Trophoblast cell (in vitro differentiated cells and primary cell): ENCODE results near the gene PTAFR. TPM values are rescaled to one million over a fixed set of nuclear protein-coding genes. Genes with fewer than 3 reads are reported as not detected.

ENCODE experiments used
- DNase-seq, 2 donors: peaks; one replicate each; pipeline ENCODE4 v3.0.0-alpha.2; 2016
- H2AFZ ChIP-seq: 2 replicates; pipeline ENCODE4 v1.6.1; 2013; ENCODE audit warnings: low read length, moderate library complexity, mild to moderate bottlenecking; ENCODE audit not compliant: insufficient read depth, poor library complexity
- H2AK5ac ChIP-seq: 2 replicates; pipeline ENCODE4 v1.6.1; 2013; ENCODE audit warnings: mild to moderate bottlenecking, low read length
- H2BK120ac ChIP-seq: 2 replicates; pipeline ENCODE4 v1.6.1; 2013; ENCODE audit warnings: low read length, mild to moderate bottlenecking, moderate library complexity; ENCODE audit not compliant: insufficient read depth, poor library complexity
- H2BK12ac ChIP-seq: 2 replicates; pipeline ENCODE4 v1.6.1; 2013; ENCODE audit warnings: mild to moderate bottlenecking, low read length, moderate library complexity
- H2BK5ac ChIP-seq: 2 replicates; pipeline ENCODE4 v1.6.1; 2013; ENCODE audit warnings: low read length, low read depth, moderate library complexity, mild to moderate bottlenecking; ENCODE audit not compliant: poor library complexity
- H3K14ac ChIP-seq: 2 replicates; pipeline ENCODE4 v1.6.1; 2013; ENCODE audit warnings: mild to moderate bottlenecking, low read length
- H3K18ac ChIP-seq: 2 replicates; pipeline ENCODE4 v1.6.1; 2013; ENCODE audit warnings: mild to moderate bottlenecking, low read length
- H3K23ac ChIP-seq: 2 replicates; pipeline ENCODE4 v1.6.1; 2013; ENCODE audit warnings: low read length
- H3K27ac ChIP-seq: 2 replicates; pipeline ENCODE4 v1.5.1; 2013; ENCODE audit warnings: low read depth, mild to moderate bottlenecking, inconsistent platforms, low read length, moderate library complexity
- H3K27me3 ChIP-seq: 2 replicates; pipeline ENCODE4 v1.6.1; 2013; ENCODE audit warnings: inconsistent platforms, mild to moderate bottlenecking, low read length, moderate library complexity; ENCODE audit not compliant: insufficient read depth
- H3K36me3 ChIP-seq, 2 experiments: 1 replicate in 1 of 2; 2 replicates in 1 of 2; pipeline ENCODE4 v1.6.1; 2013; ENCODE audit warnings: low read length in 2 of 2, mild to moderate bottlenecking in 2 of 2, moderate library complexity in 1 of 2; ENCODE audit not compliant: insufficient read depth in 2 of 2, control insufficient read depth in 1 of 2
- H3K4ac ChIP-seq: 2 replicates; pipeline ENCODE4 v1.6.1; 2013; ENCODE audit warnings: low read depth, mild to moderate bottlenecking, low read length, moderate library complexity
- H3K4me1 ChIP-seq, 2 experiments: 1 replicate in 1 of 2; 2 replicates in 1 of 2; pipeline ENCODE4 v1.6.1; 2013; ENCODE audit warnings: low read length in 2 of 2, mild to moderate bottlenecking in 2 of 2, moderate library complexity in 1 of 2; ENCODE audit not compliant: insufficient read depth in 2 of 2, control insufficient read depth in 1 of 2
- H3K4me2 ChIP-seq: 2 replicates; pipeline ENCODE4 v1.6.1; 2013; ENCODE audit warnings: inconsistent platforms, mild to moderate bottlenecking, low read length, moderate library complexity
- H3K4me3 ChIP-seq: 2 replicates; pipeline ENCODE4 v1.5.1; 2013; ENCODE audit warnings: mild to moderate bottlenecking, low read depth, low read length, inconsistent platforms
- H3K79me1 ChIP-seq: one replicate; pipeline ENCODE4 v1.6.1; 2013; ENCODE audit warnings: low read length
- H3K79me2 ChIP-seq: 2 replicates; pipeline ENCODE4 v1.6.1; 2013; ENCODE audit warnings: low read length, mild to moderate bottlenecking; ENCODE audit not compliant: control insufficient read depth, insufficient read depth, poor library complexity
- H3K9ac ChIP-seq: 2 replicates; pipeline ENCODE4 v1.6.1; 2013; ENCODE audit warnings: mild to moderate bottlenecking, low read length
- H3K9me3 ChIP-seq: 2 replicates; pipeline ENCODE4 v1.6.1; 2013; ENCODE audit warnings: low read depth, mild to moderate bottlenecking, control low read depth, inconsistent platforms, low read length; ENCODE audit not compliant: insufficient read depth
- H4K12ac ChIP-seq: 2 replicates; pipeline ENCODE4 v1.6.1; 2013; ENCODE audit warnings: low read depth, mild to moderate bottlenecking, low read length, moderate library complexity
- H4K8ac ChIP-seq: 2 replicates; pipeline ENCODE4 v1.6.1; 2013; ENCODE audit warnings: low read depth, mild to moderate bottlenecking, low read length, moderate library complexity
- H4K91ac ChIP-seq: one replicate; pipeline ENCODE4 v1.6.1; 2013; ENCODE audit warnings: low read depth, mild to moderate bottlenecking, low read length, moderate library complexity
- WGBS: extraction: QIAGEN DNeasy Blood & Tissue Kit; methylation state at CpG from one replicate; pipeline ENCODE4 v1.1.7; 2013; ENCODE audit warnings: missing lambda C conversion rate; ENCODE audit not compliant: insufficient read length, insufficient coverage; ENCODE audit errors: extremely low coverage; 5-methylcytosine and 5-hydroxymethylcytosine counted together
- polyA plus RNA-seq: library from polyadenylated mRNA; stranded (reverse); fragments of 200-250 nt; gene quantifications from 2 replicates; pipeline ENCODE4 v1.2.3, GENCODE V29; 2013

PTAFR gene, protein sequence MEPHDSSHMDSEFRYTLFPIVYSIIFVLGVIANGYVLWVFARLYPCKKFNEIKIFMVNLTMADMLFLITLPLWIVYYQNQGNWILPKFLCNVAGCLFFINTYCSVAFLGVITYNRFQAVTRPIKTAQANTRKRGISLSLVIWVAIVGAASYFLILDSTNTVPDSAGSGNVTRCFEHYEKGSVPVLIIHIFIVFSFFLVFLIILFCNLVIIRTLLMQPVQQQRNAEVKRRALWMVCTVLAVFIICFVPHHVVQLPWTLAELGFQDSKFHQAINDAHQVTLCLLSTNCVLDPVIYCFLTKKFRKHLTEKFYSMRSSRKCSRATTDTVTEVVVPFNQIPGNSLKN
- 0.08 and 0.11 TPM in 2 replicates for polyA plus RNA-seq

DNA sequence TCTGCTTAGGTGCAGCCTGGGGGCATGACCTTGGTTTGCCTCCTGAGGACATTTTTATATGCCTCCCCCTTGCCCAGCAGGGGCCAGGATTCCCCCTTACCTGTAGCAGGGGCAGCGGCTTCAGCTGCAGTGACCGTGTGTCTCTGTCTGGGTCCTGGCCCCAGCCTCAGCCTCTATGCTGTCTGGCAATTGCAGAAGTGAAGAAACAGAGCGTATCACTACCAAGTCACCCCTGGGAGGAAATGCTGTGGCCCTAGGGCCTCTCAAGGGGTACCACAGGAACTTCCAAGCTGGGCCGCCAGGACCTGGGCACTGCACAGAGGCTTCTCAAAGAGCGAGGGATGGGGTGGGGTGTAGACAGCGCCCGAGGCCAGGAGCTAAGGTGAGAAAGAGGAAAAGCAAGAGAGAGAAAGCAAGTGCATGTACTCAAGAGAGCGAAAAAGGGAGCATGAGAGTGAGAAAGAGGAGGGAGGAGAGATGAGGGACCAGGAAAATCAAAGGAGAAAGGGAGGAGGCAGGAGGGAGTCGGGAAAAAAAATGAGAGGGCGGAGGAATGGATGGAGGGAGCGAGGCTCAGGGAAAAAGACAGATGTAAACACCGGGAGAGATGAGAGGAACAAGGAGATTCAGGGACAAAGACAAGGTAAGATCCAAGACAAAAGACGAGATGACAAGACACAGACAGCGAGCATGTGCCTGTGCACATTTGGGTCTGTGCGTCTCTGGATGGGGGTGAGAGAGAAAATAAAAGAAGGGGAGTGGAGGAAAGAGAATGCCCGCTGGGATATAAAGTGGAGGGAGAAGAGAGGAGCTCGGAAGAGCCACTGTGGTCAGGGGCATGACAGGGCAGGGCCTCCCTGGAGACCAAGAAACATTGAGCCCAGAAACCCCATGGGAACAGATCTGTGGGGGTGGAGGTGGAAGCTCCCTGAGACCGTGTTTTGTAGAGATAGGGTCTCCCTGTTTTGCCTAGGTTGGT is at the start of gene PTAFR:
Gene PTAFR (minus strand): TSS at position 199 of the 979 bp plus-strand sequence. CDS start 25,669 bp downstream, outside the sequence.
- 100% methylated on average over 2 of the region's 18 CpGs for WGBS
- H2BK12ac ChIP-seq: no peak within 1 kb of the TSS
- no peak within 1 kb of the TSS for H2AFZ ChIP-seq

DNA sequence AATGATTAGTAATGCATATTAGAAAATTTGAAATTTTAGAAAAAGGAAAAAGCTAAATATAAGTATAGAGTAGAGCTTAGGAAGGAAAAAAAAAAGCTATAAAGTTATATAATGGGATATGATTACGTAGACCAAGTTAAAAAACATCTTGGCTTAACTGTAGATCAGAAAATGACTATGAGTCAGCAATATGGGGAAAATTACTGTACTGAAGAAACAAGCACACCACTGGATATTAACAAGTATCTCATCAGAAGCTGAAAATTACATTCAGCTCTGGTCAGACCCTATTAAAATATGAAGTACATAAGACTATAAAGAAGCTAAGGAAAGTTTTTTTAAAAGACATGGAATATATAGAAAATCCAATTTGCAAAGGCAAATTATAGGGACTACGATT is 36.8 kb upstream of the PTAFR start:
- H3K23ac ChIP-seq: no peak overlapping the region
- H2BK120ac ChIP-seq: no peak overlapping the region
- H3K4me1 ChIP-seq: no peaks in the 10 kb centered on the region
- H3K9me3 ChIP-seq: no peaks in the 10 kb centered on the region
- no peak overlapping the region for H3K4me3 ChIP-seq
- H3K4me2 ChIP-seq: no peak overlapping the region
- no peak overlapping the region for H2BK5ac ChIP-seq
- DNase-seq: no peak
- WGBS: no CpG with 5 or more reads among the region's 2 CpGs
- H3K79me2 ChIP-seq: no peaks in the 10 kb centered on the region
- H4K91ac ChIP-seq: no peak overlapping the region
- no peak overlapping the region for H2AFZ ChIP-seq
- no peak overlapping the region for H3K27ac ChIP-seq
- H2AK5ac ChIP-seq: no peak overlapping the region
- peaks cover 14 to 21% of the 10 kb centered on the region in 2 experiments for H3K36me3 ChIP-seq
- H3K4ac ChIP-seq: no peak overlapping the region
- no peaks in the 10 kb centered on the region for H3K27me3 ChIP-seq
- no peaks in the 10 kb centered on the region for H3K79me1 ChIP-seq
- H2BK12ac ChIP-seq: no peak overlapping the region
- no peak overlapping the region for H3K18ac ChIP-seq
- H4K8ac ChIP-seq: no peak overlapping the region
- no peak overlapping the region for H3K14ac ChIP-seq
- H3K9ac ChIP-seq: no peak overlapping the region
- no peak overlapping the region for H4K12ac ChIP-seq

More for the DNA sequence above, at the start of gene PTAFR:
- Histone ChIP-seq H4K8ac (no peak within 1 kb of the TSS), H3K4me2 (no peak within 1 kb of the TSS), H3K79me1 (no peaks in the 10 kb centered on the region), H3K18ac (no peak within 1 kb of the TSS), H3K4me3 (no peak within 1 kb of the TSS), H3K27ac (no peak within 1 kb of the TSS), H3K23ac (no peak within 1 kb of the TSS), H2AK5ac (no peak within 1 kb of the TSS), H3K9ac (no peak within 1 kb of the TSS), H3K27me3 (no peaks in the 10 kb centered on the region), H3K9me3 (no peaks in the 10 kb centered on the region), H3K4ac (no peak within 1 kb of the TSS), H2BK5ac (no peak within 1 kb of the TSS), H4K12ac (no peak within 1 kb of the TSS), H2BK120ac (no peak within 1 kb of the TSS), H3K79me2 (no peaks in the 10 kb centered on the region), H3K36me3 (no peaks in the 10 kb centered on the region), H4K91ac (no peak within 1 kb of the TSS), H3K4me1 (no peaks in the 10 kb centered on the region), H3K14ac (no peak within 1 kb of the TSS)
- DNase-seq: no peak

DNA sequence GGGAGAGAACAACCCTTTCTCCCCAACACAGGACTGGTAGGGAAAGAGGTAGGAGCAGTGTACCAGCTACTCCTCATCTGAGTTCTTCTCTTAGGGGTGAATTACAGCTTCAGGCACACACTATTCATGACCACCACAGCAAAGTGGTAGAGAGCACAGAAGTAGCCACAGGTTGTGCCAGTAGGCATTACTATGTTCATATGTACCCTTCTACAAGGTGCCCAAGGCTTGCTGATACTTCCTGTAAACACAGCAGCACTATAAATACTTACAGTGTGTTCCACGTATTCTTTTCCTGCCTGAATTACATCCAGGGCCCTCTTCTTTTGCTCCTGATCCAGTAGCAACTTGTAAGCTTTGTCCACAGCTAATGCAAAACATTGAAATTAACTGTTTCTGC is 33.2 kb upstream of the PTAFR start:
- no peak overlapping the region for H3K18ac ChIP-seq
- H3K4me2 ChIP-seq: no peak overlapping the region
- no peak overlapping the region for H3K27ac ChIP-seq
- no peak overlapping the region for H2AK5ac ChIP-seq
- no peak overlapping the region for H4K8ac ChIP-seq
- H3K79me2 ChIP-seq: no peaks in the 10 kb centered on the region
- no peak overlapping the region for H3K9ac ChIP-seq
- no peaks in the 10 kb centered on the region for H3K79me1 ChIP-seq
- no peaks in the 10 kb centered on the region for H3K9me3 ChIP-seq
- H3K14ac ChIP-seq: no peak overlapping the region
- no peak overlapping the region for H2BK5ac ChIP-seq
- peaks cover 22 to 30% of the 10 kb centered on the region in 2 experiments for H3K36me3 ChIP-seq
- H3K4ac ChIP-seq: no peak overlapping the region
- H3K23ac ChIP-seq: no peak overlapping the region
- H3K4me3 ChIP-seq: no peak overlapping the region
- H4K12ac ChIP-seq: no peak overlapping the region
- DNase-seq: no peak
- no peaks in the 10 kb centered on the region for H3K27me3 ChIP-seq
- no peak overlapping the region for H2BK120ac ChIP-seq
- H2AFZ ChIP-seq: no peak overlapping the region
- no peaks in the 10 kb centered on the region for H3K4me1 ChIP-seq
- no peak overlapping the region for H4K91ac ChIP-seq
- no CpG with 5 or more reads among the region's 1 CpG for WGBS
- no peak overlapping the region for H2BK12ac ChIP-seq

DNA sequence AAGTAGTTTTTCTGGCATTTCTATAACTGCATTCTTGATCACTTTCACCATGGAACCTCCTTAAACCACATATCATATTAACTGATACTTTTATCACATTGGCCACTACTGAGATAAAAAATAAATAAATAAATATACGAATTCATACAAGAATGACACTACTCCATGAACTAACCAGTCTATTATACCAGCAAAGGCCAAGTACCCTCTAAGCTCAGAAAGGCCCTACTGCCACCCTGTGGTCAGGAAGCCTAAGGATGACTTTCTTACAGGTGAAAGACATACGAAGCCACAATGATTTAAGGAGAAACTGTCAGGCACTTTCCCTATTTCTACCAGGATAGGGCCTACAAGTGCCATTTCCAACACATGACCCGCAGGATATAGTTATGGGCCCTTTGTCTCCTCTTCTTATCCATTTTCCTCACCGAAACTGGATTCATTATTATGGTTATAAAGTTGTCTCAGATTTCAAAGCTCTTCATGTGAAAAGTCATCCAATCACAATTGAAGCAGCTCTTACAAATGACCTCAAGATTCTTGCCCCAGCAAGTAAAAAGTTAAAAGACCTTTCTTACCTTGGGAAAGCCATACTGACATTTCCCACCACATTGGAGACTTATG is 32.4 kb upstream of the PTAFR start:
- H4K8ac ChIP-seq: no peak overlapping the region
- no peak overlapping the region for H3K9ac ChIP-seq
- no peak overlapping the region for H3K4ac ChIP-seq
- H3K4me2 ChIP-seq: no peak overlapping the region
- no peak overlapping the region for H2BK5ac ChIP-seq
- H3K18ac ChIP-seq: no peak overlapping the region
- H4K91ac ChIP-seq: no peak overlapping the region
- H3K79me2 ChIP-seq: no peaks in the 10 kb centered on the region
- H3K27me3 ChIP-seq: no peaks in the 10 kb centered on the region
- no peak overlapping the region for H2AK5ac ChIP-seq
- H3K36me3 ChIP-seq: peaks cover 23 to 34% of the 10 kb centered on the region in 2 experiments
- no CpG with 5 or more reads among the region's 4 CpGs for WGBS
- DNase-seq: peak; percentile 59 to 80
- no peaks in the 10 kb centered on the region for H3K79me1 ChIP-seq
- H3K4me3 ChIP-seq: no peak overlapping the region
- H2AFZ ChIP-seq: no peak overlapping the region
- no peak overlapping the region for H4K12ac ChIP-seq
- no peak overlapping the region for H3K23ac ChIP-seq
- H3K4me1 ChIP-seq: no peaks in the 10 kb centered on the region
- H2BK12ac ChIP-seq: no peak overlapping the region
- H3K14ac ChIP-seq: no peak overlapping the region
- no peak overlapping the region for H3K27ac ChIP-seq
- no peak overlapping the region for H2BK120ac ChIP-seq
- no peaks in the 10 kb centered on the region for H3K9me3 ChIP-seq
